Muscle of arm (tissue), 14 donors: ENCODE measurements around the gene PRKAR1A. TPM values are rescaled to one million over a fixed set of nuclear protein-coding genes. Genes with fewer than 3 reads are reported as not detected.
"Not testable (repeated sequence)": the region's sequence is repeated elsewhere in the genome, so short reads cannot be mapped to it uniquely, and the experiment has no call there.

Source experiments
- DNase-seq: peaks from one replicate; pipeline ENCODE4 v3.0.0-alpha.2; 2013
- long read RNA-seq, 11 donors: transcript quantifications; one replicate each; lab custom pipeline, GENCODE V29; 2026
- polyA plus RNA-seq, 12 donors: library from polyadenylated mRNA; unstranded; fragments of 120-200 nt; gene quantifications; one replicate each; pipeline ENCODE4 v1.2.1, GENCODE V29; 2013; ENCODE audit not compliant: insufficient read length in 12 of 12

PRKAR1A gene
- 100 to 1,000 TPM; 280 to 504 (median 393) TPM for polyA plus RNA-seq
- long read RNA-seq, donor 1, full-length matches to known transcripts: 31 of 65 reads
- long read RNA-seq, donor 1, partial matches to known transcripts: 34 of 65 reads
- long read RNA-seq, donor 1, other reads (novel, unspliced or antisense): 0 of 65 reads
- long read RNA-seq, donor 2, full-length matches to known transcripts: 166 of 239 reads
- long read RNA-seq, donor 2, partial matches to known transcripts: 73 of 239 reads
- long read RNA-seq, donor 2, other reads (novel, unspliced or antisense): 0 of 239 reads
- long read RNA-seq, donor 3, full-length matches to known transcripts: 71 of 112 reads
- long read RNA-seq, donor 3, partial matches to known transcripts: 41 of 112 reads
- long read RNA-seq, donor 3, other reads (novel, unspliced or antisense): 0 of 112 reads
- long read RNA-seq, donor 4, full-length matches to known transcripts: 55 of 91 reads
- long read RNA-seq, donor 4, partial matches to known transcripts: 36 of 91 reads
- long read RNA-seq, donor 4, other reads (novel, unspliced or antisense): 0 of 91 reads
- long read RNA-seq, donor 5, full-length matches to known transcripts: 191 of 527 reads
- long read RNA-seq, donor 5, partial matches to known transcripts: 336 of 527 reads
- long read RNA-seq, donor 5, other reads (novel, unspliced or antisense): 0 of 527 reads
- long read RNA-seq, donor 6, full-length matches to known transcripts: 58 of 91 reads
- long read RNA-seq, donor 6, partial matches to known transcripts: 33 of 91 reads
- long read RNA-seq, donor 6, other reads (novel, unspliced or antisense): 0 of 91 reads
- long read RNA-seq, donor 7, full-length matches to known transcripts: 48 of 138 reads
- long read RNA-seq, donor 7, partial matches to known transcripts: 90 of 138 reads
- long read RNA-seq, donor 7, other reads (novel, unspliced or antisense): 0 of 138 reads
- long read RNA-seq, donor 8, full-length matches to known transcripts: 173 of 271 reads
- long read RNA-seq, donor 8, partial matches to known transcripts: 98 of 271 reads
- long read RNA-seq, donor 8, other reads (novel, unspliced or antisense): 0 of 271 reads
- long read RNA-seq, donor 9, full-length matches to known transcripts: 37 of 61 reads
- long read RNA-seq, donor 9, partial matches to known transcripts: 24 of 61 reads
- long read RNA-seq, donor 9, other reads (novel, unspliced or antisense): 0 of 61 reads
- long read RNA-seq, donor 10, full-length matches to known transcripts: 103 of 190 reads
- long read RNA-seq, donor 10, partial matches to known transcripts: 87 of 190 reads
- long read RNA-seq, donor 10, other reads (novel, unspliced or antisense): 0 of 190 reads
- long read RNA-seq, donor 11, full-length matches to known transcripts: 107 of 152 reads
- long read RNA-seq, donor 11, partial matches to known transcripts: 45 of 152 reads
- long read RNA-seq, donor 11, other reads (novel, unspliced or antisense): 0 of 152 reads

DNA sequence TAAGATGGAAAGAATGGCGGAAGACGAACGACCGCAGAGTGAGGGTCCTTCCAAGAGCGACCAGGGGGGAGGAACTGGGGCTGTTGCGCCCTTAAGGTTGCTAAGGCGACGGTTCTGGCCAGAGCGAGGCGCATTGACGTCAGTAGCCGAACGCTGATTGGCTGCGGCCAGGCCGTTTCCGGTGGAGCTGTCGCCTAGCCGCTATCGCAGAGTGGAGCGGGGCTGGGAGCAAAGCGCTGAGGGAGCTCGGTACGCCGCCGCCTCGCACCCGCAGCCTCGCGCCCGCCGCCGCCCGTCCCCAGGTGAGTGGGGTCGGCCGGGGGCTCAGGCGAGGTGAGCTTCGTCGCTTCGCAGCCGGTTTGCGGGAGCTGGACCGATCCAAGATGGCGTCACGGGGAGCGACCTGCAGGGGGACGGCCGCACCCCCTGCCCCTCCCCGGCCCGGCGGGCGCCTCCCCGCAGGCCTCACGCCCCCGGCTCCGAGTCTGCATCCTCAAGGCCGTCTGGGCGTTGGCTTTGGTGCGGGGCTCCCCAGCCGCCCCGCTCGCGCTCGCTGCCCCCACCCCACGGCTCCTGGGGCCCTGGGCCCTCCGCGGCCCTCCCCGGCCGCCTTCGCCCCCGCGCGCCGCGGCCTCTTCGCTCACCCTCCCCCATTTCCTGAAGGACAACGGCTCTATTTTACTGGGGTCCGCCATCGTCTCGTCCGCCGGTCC lies at the start of gene PRKAR1A:
Gene PRKAR1A (plus strand): TSS at position 184 of the 713 bp plus-strand sequence. CDS start 2,970 bp downstream, outside the sequence.
- DNase-seq: peak; percentile 98

GRCh38 chr17:68463211-68464019 lies 48.8 kb upstream of the PRKAR1A start:
- no peak for DNase-seq

DNA sequence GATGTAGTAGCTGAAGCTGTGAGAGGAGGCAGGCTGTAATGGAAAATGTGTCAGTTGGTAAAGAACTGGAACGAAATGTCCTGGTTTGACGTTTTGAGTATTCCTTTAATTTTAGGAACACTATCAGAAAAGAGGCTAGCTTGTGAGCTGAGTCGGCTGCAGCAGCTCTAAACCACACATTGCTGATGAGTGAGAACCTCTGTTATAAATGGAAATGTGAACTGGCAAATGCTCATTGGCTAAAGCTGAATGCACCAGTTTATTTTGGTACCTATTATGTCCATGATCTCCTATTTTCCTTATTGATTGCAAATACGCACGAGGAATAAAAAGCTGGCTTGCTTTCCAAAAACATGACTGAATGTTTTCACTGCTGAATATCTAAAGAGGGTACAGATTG lies 43.9 kb upstream of the PRKAR1A start:
- no peak for DNase-seq

DNA sequence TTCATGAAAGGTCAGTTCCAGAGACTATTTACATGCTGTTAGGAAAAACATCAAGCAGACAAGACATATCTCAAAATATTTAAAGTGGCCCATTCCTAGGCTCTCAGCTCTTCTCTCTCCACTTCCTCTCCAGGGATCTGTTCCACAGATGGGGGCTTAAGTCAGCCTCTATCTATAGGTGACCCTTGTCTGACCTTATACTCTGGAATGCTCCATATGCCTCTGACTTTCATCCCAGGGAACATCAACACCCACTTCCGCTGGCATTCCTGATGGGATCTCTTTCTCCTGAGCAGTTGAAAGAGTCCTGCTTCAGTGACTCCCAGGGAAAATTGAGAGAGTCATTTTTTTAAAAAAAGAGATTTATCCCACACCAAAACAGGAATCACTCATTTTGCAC lies 43.4 kb upstream of the PRKAR1A start:
- DNase-seq: no peak

DNA sequence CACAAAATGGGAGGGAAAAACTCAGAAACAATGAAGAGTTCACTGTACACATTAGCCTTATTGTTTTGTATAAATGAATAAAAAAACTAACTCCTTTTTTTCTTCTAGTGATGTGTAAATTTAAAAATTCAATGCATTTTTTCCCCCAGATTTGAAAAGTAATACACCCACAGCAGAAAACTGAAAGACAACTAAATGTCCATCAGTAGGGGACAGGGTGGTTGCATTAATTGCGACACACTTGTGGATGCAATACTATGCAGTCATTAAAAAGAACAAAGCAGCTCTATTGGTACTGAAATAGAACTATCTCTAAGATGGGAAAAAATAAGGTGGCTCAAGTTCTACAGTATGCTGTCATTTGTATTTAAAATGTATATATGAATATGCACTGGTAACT lies 41.3 kb upstream of the PRKAR1A start:
- no peak for DNase-seq

DNA sequence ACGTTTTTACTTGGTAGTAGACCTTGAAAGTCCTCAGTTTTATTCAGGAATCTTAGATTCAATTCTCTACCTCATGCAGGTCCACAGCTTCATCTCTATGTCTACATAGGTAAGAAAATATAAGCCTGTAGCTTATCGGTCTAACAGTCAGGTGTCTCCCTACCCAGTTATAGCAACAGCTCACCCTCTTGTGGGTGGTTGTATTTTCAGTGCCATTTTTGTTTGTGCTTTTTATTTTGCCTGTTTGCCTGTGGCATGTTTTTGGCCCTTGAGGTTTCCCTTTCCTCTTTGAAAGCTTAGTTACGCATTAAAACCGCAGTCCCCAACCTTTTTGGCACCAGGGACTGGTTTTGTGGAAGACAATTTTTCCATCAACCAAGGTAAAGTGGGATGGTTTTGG lies 31.3 kb upstream of the PRKAR1A start:
- DNase-seq: no peak

GRCh38 chr17:68482576-68483041 lies 29.6 kb upstream of the PRKAR1A start:
- DNase-seq: no peak

- DNase-seq: no peak
Measured at GRCh38 chr17:68484458-68484857, 27.8 kb upstream of the PRKAR1A start.

DNA sequence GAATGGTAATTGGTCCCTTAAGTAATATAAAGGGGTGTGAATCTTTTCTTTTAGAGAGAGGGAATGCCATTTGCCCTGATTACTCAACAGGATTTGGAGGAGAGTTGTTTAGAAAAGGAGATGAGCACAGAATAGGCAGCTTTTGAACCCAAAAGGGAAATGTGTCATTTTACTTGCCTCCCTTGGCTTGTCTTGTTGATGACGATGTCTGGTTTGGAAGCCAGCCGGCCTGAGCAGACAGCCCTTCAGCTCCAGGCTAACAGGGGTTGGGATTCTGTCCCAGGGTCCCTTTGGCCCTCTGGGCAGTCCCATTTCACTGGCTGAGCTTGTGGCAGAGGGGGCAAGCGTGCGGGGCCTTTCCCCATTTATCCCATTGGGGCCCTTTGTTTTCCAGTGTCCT lies 22.3 kb upstream of the PRKAR1A start:
- no peak for DNase-seq

- no peak for DNase-seq
Measured at GRCh38 chr17:68491381-68492231, 20.6 kb upstream of the PRKAR1A start.

DNA sequence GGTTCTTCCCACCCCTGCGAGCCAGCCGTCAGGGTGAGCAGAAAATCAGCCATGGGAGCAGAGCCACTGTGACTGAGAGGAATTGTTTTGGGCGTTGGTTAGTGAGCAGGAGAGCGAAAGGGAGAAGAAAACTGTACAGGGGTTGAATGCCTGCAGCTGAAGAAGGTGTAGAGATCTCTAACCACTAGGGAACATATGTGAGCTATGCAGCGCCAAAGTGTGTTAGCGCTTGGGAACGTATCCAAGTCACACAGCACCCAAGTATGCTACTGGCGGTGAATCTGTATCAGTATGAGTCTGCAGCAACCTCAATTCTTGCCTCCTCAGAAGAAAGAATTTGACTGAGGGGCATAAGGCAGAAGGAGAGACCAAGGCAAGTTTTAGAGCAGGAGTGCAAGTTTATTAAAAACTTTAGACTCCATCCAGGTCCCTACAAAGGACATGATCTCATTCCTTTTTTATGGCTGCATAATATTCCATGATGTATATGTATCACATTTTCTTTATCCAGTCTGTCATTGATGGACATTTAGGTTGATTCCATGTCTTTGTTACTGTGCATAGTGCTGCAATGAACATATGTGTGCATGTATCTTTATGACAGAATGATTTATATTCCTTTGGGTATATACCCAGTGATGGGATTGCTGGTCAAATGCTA lies 19.7 kb upstream of the PRKAR1A start:
- DNase-seq: not testable (repeated sequence)

DNA sequence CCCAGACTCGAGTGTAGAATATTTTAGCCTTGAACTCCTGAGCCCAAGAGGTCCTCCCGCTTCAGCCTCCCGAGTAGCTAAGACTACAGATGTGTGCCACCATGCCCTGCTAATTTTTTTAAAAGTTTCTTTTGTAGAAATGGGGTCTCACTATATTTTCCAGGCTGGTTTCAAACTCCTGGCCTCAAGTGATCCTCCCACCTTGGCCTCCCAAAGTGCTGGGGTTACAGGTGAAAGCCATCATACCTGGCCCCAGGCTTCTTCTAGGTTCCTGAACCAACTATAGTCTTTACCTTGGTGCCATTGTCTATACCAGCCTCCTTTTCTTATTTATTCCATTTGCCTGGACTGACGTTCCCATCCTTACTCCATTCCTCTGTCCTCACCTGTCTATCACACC lies 17.1 kb upstream of the PRKAR1A start:
- no peak for DNase-seq

GRCh38 chr17:68497885-68498319 lies 14.3 kb upstream of the PRKAR1A start:
- DNase-seq: no peak

DNA sequence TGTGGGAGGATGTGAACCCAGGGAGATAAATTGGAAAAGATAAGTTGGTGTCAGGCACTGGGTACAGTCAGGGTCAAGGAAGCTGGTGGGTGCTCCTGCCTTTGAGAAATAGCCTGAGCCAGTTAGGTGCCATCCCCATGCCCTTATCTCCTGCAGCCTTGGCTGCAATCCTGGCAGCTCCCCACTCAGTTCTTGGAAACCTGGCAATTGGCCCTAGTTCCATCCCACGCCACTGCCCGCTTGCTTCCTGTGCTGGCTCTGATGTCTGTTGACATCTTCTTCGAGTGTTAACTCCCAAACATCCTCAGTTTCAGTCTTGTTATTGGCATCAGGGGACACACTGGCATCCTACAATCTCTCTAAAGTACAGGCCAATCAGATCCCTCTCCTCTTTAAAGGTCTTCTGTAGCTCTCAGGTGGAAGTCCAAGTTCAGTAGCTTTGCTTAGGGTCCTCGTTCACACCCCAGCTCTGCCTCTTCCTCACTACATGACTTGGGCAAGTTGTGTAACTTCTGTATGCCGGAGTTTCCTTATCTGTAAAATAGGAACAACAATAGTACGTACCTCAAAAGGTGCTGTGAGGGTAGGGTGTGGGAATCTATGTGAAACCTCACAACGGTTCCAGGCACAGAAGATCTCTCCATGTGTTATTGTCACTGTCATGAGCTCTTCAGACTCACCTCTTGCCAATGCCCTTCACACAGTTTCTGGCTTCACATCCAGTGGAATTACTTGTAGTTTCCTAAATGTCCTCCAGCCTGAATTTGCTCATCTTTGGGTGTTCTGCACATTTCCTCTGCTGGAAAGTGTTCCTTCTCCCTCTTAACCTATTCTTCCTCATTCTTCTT lies 13.5 kb upstream of the PRKAR1A start:
- no peak for DNase-seq

DNA sequence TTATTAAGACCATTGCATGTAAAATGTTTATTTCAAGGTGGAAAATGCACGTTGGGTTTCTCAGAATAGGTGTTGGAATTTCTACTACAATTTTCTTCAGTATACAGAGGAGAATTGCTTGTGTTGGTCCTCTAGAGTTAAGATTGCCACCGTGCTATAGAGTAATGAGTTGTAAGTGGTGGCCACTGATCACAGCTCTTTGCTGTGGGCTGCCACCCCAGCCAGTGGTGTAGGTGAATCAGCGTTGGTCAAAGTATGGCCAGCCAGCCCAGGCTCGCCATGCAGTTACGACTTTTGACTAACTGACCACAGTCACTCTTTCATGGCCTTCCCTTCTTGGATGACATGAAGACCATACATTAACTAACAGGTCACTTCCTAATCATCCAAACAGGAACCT lies 12.6 kb upstream of the PRKAR1A start:
- DNase-seq: no peak

- no peak for DNase-seq
Measured at GRCh38 chr17:68501074-68501473, 11.2 kb upstream of the PRKAR1A start.

- no peak for DNase-seq
Measured at GRCh38 chr17:68505951-68506350, 6.3 kb upstream of the PRKAR1A start.
